GM20431 (cell line): ENCODE measurements around the gene EFCAB5.
"Not testable (repeated sequence)": the region's sequence is repeated elsewhere in the genome, so short reads cannot be mapped to it uniquely, and the experiment has no call there.

Experiments
- in situ Hi-C: fragments of 300-500 bp; cut with MseI, MboI; formaldehyde crosslinking; loops from one replicate; pipeline ENCODE4 v1.15.0; 2020; ENCODE audit warnings: low sequenced_read_pairs; ENCODE audit not compliant: unreplicated experiment

The EFCAB5 gene

GRCh38 chr17:29941334-29941733 lies at the start of gene EFCAB5:
EFCAB5 (plus strand) TSS chr17:29941634; CDS start chr17:29941797, 163 bp downstream.
- in situ Hi-C loops, result loop anchor here (25.0 kb wide), 1 partner anchor 304 kb away; no protein-coding TSS in a partner anchor

GRCh38 chr17:29892201-29892600 lies 49.2 kb upstream of the EFCAB5 start:
- in situ Hi-C loops, result no loop called here

GRCh38 chr17:29897136-29897535 lies 44.3 kb upstream of the EFCAB5 start:
- in situ Hi-C loops, result not testable (repeated sequence)

GRCh38 chr17:29903471-29903870 lies 38.0 kb upstream of the EFCAB5 start:
- in situ Hi-C loops, result no loop called here

- in situ Hi-C loops, result no loop called here
Measured at GRCh38 chr17:29905086-29905878, 36.2 kb upstream of the EFCAB5 start.

- in situ Hi-C loops, result no loop called here
Measured at GRCh38 chr17:29905879-29906167, 35.6 kb upstream of the EFCAB5 start.

- in situ Hi-C loops, result no loop called here
Measured at GRCh38 chr17:29906969-29907368, 34.5 kb upstream of the EFCAB5 start.

GRCh38 chr17:29909236-29910003 lies 32.0 kb upstream of the EFCAB5 start:
- in situ Hi-C loops, result no loop called here

GRCh38 chr17:29911641-29912177 lies 29.7 kb upstream of the EFCAB5 start:
- in situ Hi-C loops, result no loop called here

GRCh38 chr17:29914819-29915537 lies 26.5 kb upstream of the EFCAB5 start:
- in situ Hi-C loops, result no loop called here

GRCh38 chr17:29918016-29918415 lies 23.4 kb upstream of the EFCAB5 start:
- in situ Hi-C loops, result no loop called here

- in situ Hi-C loops, result no loop called here
Measured at GRCh38 chr17:29918922-29919856, 22.2 kb upstream of the EFCAB5 start.

- in situ Hi-C loops, result loop anchor here (25.0 kb wide), 1 partner anchor 287 kb away; no protein-coding TSS in a partner anchor
Measured at GRCh38 chr17:29924786-29925185, 16.6 kb upstream of the EFCAB5 start.

GRCh38 chr17:29927546-29927945 lies 13.9 kb upstream of the EFCAB5 start:
- in situ Hi-C loops, result loop anchor here (25.0 kb wide), 1 partner anchor 290 kb away; no protein-coding TSS in a partner anchor

GRCh38 chr17:29929006-29929532 lies 12.4 kb upstream of the EFCAB5 start:
- in situ Hi-C loops, result loop anchor here (25.0 kb wide), 1 partner anchor 292 kb away; no protein-coding TSS in a partner anchor

GRCh38 chr17:29929533-29930408 lies 11.7 kb upstream of the EFCAB5 start, which contains the start of gene SSH2:
SSH2 (minus strand) TSS chr17:29930228; CDS start chr17:29930000, 228 bp downstream.
- in situ Hi-C loops, result loop anchor here (10.0 to 25.0 kb wide), 2 partner anchors 125 to 292 kb away; no protein-coding TSS in a partner anchor

GRCh38 chr17:29930409-29931010 lies 10.9 kb upstream of the EFCAB5 start:
- in situ Hi-C loops, result loop anchor here (10.0 to 25.0 kb wide), 2 partner anchors 126 to 293 kb away; no protein-coding TSS in a partner anchor
